ENCODE results near the gene ZNF827.

DNA sequence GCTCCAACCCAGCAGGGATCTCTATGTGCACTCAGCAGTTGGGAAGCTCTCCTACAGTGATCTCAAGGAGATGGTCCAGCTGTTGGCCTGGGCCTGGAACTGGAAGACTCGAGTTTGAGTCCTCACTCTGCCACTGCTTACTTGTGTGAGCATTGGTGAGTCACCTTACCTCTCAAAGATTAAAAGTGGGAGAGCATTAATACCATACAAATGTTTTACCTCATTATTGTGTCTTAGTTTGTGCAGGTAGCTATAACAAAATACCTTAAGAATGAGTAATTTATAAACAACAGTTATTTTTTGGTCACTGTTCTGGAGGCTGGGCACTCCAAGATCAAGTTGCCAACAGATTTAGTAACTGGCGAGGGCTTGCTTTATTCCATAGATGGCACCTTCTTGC lies 21.4 kb upstream of the ZNF827 start:
- no peak for TF ChIP-seq CTCF (IDR thresholded peaks at IDR 0.05)
- no peak for TF ChIP-seq POLR2AphosphoS5 (IDR thresholded peaks at IDR 0.05)
- TF ChIP-seq POLR2A (IDR thresholded peaks at IDR 0.05), result no peak
